Hepatic stellate cell (primary cell): Measurements from ENCODE around the gene IQCN.
A peak's percentile ranks its signal among the peaks of the same experiment; 100 is the strongest.

Experiments used
- DNase-seq: peaks from one replicate; pipeline ENCODE4 v3.0.0; 2011; ENCODE audit warnings: low spot score

The IQCN gene

DNA sequence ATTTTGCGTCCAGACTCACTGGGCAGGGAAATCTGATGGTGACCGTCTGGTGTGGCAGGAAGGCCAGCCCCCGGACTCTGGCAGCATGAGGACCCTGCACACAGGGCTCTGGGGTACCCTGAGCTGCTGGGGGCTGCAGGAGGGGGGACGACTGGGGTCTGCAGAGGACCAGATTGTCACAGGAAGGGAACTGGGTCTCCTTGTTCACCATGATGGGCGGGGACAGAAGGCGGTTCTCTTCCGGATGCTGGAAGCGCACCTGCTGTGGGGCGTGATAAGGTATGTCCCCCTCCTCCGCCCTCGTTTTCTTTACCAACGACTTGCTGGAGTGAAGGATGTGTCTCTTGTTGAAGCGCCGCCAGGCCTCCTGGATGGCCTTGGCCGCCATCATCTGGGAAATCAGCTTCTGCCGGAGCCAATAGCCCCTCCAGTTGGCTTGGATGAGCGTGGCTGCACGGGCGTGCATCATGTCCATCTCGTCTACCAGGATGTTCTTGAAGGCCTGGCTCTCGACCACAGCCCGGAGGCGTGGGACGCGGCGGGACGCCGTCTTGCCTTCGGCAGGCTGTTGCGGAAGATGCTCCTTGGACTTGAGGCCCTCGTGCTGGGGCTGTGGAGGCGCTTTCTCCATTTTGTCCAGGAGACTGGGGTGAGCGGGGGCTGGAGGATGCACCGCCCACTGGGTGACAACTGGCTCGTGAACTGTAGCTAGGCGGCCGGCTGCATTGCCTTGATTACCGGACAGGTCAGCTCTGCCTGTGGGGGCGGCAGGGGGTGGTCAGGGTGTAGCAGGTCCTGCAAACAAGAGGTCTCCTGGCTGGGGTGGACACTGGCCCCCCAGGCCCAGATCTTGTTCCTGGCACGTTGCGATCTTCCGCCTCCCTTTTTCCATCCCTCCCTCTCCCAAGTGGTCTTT lies 7.2 kb downstream of the IQCN start:
- DNase-seq: no peak

DNA sequence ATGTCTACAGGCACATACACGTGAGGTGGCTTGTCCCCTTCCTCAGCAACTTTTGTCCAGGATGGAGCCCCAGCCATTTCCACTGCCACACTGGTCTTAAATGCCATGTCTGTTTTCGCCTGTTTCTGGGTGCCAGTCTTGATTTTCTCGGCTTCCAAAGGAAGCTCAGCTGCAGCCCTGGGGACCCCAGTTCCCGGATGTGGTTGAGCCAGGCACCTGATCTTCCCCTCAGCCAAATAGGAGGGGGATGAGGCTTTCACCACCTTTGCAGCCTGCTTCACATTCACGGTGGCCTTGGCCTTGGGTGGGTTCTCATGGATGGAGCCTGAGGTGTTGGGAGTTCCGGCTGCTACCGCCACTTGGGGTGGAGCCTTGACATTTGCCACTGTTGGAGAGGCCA lies 8.7 kb downstream of the IQCN start:
- no peak for DNase-seq

DNA sequence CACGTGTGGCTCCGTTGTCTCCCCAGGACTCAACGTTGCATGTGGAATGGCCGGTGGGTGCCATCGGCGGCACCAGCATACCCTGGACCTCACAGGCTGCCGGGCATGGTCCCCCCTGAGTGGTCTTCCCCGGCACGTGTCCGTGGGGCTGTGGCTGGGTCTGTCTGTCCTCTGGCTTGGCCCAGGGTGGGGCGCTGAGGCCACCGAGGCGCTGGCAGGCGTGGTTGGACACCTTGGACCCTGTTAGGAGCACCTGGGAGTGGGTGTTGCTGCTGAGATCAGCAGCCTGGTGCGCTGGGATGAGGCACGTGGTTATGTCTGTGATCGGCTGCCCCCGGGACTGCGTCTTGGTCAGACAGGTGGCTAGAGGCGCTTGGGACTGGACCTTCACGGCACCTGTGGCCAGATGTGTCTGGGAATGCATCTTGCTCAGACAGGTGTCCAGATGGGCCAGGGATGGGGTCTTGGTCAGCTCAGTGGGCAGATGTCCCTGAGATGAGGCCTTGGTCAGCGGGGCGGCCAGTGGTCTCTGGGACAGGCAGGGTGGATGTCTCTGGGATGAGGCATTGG lies 9.2 kb downstream of the IQCN start:
- no peak for DNase-seq

DNA sequence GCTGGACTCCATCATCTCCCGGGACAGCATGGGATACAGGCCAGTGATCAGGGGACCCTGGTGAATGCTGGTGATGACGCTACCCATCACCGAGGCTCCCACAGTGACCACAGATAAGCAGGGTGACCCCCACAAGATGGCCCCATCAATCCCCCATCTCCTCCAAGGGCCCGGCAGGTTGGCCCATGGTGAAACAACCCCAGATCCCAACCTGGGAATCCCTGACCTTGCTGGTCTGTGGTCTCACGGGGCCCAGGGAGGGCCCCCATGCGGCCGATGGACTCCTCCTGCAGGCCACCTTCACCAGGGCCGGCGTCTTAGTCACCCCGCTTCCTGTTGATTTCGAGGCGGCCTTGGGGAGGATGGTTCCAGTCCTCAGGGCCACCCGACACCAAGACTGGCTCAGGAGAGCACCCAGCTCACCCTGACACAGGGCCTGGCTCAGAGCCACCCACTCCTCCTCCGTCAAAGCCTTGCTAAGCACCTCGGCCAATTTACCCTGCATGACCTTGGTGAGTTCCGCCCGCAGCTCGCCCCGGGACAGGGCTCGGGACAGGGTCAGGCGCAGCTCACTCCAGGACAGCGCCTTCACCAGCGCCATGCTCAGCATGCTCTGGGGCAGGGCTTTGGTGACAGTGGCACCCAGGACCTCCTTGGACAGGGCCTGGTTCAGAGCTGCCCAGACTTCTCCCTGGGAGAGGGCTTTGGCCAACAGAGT lies 10.0 kb downstream of the IQCN start:
- no peak for DNase-seq

DNA sequence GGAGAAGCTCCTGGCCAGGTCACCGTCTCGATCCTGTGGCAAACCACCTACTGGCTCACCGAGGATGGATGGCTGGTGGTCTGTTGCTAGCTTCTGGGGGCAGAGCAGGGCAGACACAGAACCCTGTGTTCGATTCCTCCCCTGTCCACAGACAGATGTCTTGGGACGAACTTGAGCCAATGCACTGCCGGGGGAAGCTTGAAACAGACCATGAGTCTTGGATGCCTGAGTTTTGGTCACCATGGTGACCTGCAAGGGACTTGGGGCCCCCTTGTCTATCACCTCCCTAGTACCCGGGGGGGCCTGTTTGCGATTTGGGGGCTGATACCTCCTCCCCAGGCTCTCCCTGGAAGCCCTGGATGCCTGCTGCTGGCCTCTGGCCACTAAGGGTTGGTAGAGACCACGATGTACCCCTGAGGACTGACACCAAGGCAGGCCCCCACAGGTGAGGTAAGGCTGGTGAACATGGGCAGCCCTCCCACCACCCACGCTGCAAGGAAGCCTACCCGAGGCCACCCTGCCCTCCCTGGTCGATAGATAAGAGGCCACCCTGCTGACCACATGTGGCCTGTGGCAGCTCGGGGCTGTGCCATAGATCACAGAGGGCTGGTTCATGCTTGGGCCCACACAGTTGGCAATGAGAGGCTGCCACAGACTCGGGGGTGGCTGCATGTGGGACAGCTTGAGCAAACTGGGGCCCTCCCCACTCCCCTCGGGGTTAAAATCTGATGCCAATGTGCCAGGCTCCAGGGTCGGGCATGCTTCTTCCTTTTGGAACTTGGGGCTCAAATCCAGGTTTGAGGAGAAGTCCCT lies 10.7 kb downstream of the IQCN start:
- DNase-seq: no peak

DNA sequence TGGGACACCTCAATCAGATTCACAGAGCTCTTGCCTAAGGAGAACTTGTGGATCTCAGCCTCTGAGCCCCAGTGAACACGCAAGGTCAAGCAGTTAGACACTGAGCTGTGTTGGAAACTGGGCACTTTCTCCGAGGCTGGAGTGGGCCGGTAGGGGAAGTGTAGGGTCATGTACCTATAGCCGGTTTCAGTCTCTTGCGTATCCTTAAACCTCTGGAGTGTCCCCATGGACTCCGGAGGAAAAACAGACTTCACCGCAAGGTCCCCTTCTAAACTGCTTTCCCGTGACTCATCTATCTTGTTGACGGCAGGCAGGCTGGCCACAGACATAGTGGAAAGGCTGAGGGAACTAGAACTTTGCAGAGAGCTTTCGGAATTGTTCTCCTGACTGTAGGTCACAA lies 11.3 kb downstream of the IQCN start:
- DNase-seq: peak; percentile 76

DNA sequence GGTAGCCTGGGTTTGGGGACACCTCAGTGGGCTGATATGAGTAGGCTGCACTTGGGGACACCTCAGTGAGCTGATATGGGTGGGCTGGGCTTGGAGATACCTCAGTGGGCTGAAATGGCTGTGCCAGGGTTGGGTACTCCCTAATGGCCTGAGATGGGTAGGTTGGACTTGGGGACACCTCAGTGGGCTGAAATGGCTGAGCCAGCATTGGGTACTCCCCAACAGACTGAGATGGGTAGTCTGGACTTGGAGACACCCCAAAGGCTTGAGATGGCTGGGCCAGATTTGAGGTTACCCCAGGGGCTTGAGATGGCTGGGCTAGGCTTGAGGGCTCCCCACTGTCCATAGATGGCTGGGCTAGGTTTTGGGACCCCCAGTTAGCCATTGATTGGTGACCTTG lies 12.1 kb downstream of the IQCN start:
- no peak for DNase-seq

DNA sequence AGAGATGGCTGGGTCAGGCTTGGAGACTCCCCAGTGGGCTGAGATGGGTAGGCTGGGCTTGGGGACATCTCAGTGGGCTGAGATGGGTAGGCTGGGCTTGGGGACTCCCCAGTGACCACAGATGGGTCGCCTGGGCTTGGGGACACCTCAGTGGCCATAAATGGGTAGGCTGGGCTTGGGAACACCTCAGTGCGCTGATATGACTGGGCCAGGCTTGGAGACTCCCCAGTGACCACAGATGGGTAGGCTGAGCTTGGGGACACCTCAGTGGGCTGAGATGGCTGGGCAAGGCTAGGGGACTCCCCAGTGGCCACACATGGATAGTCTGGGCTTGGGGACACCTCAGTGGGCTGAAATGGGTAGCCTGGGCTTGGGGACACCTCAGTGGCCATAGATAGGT lies 12.8 kb downstream of the IQCN start:
- DNase-seq: no peak

DNA sequence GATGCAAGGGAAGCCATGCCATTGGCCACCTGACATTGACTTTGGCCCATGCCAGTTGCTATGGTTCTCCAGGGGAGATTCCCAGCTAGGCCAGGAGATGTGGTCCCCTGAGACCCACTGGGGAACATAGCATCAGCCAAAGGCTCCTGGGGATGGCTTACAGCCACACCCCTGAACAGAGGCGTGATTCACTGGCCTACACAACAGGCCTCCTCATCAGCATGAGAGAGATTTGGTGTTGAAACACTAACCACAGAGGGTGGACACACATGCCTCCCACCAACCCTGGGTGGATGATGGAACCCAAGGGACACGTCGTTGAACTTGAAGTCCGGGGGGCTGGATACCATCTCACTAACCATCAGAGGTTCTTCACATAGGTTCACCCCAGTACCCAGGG lies 14.4 kb downstream of the IQCN start:
- DNase-seq: peak; percentile 48

DNA sequence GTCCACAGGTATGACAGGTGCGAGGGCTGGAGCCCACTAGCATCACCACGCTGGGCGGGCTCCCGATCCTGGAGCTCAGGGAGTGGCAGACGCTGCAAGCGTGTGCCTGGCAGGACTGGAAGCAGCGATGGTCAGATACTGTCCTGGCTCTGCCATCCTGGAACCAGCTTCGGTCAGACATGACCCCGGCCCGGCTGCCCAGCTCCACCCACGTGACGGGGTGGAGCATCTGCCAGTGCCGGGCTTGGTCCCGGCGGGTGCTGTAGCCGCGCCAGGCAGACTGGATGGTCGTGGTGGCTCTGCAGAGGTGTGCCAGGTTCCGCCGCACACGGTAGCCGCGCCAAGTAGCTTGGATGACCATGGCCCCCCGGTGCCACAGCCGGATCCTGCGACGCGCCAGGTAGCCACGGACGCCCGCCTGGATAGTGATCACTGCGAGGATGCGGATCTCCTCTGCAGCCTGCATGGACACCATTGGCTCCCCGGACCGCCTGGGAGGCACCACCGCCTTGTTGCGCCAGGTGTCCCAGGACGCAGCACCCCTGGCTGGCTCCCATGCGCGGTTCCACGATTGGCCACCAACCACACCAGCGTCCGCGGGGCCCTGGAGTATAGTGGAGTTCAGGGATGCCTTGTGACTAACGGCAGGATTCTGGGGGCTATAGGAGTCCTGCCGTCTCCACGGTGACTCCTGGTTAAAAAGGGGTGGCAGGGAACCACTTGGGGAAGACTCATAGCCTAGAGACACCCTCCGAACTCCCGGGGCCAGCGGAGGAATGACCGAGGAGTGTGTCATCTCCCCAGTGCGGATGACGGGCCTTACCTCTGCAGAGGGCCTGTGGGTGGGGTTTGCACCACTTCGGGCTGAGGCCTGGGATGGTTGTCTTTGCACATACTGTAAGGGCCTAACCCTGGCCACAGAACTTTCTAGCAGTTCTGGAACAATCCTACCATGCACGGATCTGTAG lies 16.5 kb downstream of the IQCN start:
- no peak for DNase-seq

DNA sequence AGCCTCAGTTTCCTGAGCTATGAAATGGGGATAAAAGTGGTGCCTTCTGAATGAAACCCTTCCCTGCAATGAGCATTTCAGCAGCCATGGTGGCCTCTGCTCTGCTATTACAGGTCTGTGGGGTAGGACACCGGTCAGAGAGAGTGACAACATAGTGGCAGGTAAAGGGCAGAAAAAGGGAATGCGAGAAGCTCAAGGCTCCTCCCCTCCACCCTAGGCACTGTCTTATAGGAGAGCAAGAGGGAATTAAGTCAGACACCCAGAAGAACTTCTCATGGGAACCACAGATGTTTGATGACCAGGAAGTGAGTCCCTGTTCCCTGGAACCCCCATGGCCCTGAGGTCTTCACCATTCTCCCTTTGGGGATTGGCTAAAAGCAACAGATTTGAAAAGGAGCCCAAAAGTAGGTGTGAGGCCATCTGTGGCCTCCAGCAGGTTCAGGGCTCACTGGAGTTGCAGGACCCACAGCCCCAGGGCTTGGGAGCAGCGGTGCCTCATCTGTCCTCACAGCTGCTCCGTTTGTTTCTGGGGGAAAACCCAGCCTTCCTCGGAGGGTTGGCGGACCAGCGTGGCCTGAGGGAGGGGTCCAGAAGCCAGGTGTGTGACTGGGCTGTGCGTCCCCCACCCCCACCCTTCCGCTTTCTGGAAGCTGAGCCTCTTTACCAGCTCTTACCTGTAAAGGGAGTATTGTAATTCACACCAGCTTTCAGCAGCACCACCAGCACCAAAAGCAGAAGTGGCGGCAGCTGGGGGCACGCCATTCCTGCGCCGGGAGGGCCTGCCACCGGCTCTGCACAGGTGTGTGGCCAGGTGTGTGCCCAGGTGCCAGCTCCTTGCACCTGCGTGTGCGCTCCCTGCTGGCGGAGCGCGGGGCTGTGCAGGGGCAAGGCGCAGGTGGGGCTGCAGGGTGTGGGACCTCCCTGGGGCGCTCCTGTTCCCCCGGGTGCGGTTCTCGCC lies 19.4 kb downstream of the IQCN start:
- no peak for DNase-seq

DNA sequence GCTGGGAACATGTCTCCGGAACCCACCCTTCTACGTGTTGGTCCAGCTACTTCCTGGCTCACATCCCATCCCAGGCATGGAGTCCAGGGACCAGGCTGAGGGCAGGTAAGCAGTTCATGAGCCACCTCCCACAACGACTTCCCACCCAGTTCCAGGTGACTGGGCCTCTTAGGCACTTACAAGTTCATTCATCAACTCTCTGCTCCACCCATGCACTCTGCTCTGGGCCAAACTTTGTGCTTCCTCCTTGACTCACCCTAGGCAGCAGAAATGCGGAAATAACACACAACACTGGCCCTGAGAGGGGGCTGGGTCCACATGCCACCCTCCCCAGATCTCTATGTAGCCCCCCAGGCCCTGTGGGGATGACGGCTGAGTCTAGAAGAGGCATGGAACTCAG lies 20.5 kb downstream of the IQCN start:
- no peak for DNase-seq

DNA sequence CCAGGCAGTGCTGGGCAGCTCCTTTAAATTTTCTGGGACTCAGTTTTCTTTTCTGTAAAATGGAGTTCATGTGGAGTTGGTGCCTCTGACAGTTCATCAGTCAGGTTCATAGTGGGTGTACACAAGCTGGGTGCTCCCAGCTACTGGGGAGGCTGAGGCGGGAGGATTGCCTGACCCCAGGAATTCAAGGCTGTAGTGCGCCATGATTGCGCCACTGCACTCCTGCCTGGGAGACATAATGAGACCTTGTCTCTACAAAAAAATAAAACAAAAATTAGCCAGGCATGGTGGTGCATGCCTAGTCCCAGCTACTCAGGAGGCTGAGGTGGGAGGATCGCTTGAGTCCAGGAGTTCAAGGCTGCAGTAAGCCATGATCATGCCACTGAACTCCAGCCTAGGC lies 21.1 kb downstream of the IQCN start:
- DNase-seq: no peak

DNA sequence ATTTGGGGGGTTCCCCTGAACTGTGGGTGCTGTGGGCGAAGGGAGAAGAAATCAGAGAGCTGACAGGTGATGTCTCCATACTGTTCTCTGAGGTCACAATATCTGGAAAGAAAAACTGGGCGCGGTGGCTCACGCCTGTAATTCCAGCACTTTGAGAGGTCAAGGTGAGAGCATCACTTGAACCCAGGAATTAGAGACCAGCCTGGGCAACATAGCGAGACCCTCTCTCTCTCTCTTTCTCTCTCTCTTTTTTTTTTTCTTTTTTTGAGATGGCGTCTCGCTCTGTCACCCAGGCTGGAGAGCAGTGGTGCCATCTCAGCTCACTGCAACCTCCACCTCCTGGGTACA lies 21.9 kb downstream of the IQCN start:
- DNase-seq: no peak

DNA sequence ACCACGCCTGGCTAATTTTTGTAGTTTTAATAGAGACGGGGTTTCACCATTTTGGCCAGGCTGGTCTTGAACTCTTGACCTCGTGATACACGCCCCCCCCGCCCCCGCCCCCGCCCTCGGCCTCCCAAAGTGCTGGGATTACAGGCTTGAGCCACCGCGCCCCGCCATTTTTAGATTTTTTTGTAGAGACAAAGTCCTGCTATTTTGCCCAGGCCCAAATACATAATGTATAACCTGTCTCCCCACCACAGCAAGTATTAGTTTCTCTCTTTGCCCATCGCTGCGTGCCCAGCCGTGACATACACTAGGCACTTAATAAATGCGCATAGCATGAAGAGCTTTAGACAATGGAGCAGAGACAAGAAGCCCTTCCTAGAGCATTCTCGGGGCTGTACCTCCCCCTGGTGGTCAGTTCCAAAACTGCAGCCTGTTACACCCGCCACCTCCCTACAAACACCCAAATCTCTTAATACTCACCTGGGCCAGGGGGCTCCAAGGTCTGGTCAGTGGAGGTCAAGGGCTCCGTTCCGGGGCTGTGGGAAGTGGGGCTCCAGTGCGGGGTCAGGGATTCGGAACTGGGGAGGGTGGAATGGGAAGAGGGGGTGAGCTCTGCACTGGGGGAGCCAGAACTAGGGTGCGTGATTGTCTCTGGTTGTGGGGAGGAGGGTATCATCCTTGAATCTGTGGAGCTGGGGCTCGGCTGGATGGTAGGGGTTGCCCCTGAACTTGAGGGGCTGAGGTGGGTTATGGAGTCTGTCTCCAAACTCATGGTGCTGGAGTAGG lies 22.5 kb downstream of the IQCN start:
- DNase-seq: peak; percentile 79

DNA sequence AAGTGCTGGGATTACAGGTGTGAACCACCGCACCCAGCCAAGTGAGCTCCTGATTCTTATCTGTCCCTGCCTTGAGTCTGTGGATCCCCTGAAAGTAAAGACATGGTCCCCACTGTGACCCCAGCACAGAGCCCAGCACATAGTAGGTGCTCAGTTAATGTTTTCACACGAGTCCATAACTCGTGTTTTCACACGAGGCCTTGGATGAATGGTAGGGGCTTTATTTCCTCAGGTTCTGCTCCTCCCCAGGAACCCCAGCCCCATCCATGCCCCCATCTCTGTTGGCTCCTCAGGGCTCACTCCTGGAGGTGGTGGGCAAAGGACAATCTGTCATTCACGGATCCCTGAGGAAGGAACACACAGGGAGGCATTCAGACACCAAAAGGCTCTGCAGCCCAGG lies 24.4 kb downstream of the IQCN start:
- DNase-seq: no peak

DNA sequence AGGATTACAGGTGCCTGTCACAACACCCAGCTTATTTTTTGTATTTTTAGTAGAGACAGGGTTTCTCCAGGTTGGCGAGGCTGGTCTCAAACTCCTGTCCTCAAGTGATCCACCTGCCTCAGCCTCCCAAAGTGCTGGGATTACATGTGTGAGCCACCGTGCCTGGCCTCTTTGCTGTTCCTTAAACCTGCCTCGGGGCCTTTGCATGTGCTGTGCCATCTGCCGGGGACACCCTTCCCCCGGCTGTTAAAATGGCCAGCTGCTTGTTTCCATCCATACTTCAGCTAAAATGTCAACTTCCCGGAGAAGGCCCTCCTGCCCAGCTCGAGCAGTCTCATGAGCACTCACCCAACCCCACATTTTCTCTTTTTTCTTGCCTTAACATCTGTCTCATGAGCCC lies 29.0 kb downstream of the IQCN start:
- no peak for DNase-seq

DNA sequence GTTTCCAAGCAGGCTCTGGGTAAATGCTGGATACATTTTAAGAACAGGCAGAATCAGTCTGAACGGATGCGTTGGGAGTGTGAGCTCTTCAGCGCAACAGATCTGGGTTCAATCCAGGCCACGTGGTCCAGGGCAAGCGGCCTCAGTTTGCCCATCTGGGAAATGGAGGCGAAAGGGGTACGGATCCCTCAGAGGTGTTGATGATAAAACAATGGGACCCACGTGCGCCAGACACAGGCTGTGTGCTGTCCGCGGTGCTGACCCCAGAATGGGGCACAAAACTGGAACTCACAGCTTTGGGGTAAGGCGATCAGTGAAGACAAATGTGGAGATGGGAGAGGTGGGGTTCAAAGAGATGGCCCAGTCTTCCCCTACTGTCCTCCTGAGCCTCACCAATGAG lies 34.9 kb downstream of the IQCN start:
- no peak for DNase-seq

DNA sequence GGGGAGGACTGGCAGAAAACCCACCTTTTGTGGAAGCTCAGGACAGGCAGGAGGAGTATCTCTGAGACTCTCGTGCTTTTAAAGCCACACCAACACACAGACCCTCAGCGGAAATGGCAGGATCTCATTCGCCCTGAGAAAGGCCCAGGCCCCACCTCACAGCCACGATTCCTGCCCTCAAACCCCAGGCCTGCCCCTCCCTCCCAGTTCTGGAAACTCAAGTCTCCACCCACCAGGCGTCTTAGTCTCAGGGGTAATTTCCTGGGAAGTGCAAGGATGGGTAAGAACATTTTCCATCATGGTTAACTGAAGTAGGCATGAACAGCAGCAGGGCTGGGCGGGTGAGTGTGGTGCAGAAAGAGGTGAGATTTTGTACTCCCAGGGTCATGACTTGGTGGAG lies 40.1 kb downstream of the IQCN start:
- no peak for DNase-seq
